ENCODE measurements around the gene NEXMIF.
"Not testable (repeated sequence)": the region's sequence is repeated elsewhere in the genome, so short reads cannot be mapped to it uniquely, and the experiment has no call there.

The NEXMIF gene

GRCh38 chrX:74705269-74705668, 220.0 kb downstream of the NEXMIF start:
- TF ChIP-seq CTCF (IDR thresholded peaks at IDR 0.05; ENCODE audit: insufficient read depth, low read depth, low read length, missing control alignments), result no peak
- no peak overlapping the region for H3K4me3 ChIP-seq (ENCODE audit: low read depth, low read length)
- DNase-seq (ENCODE audit: low read depth), result no peak

GRCh38 chrX:74701343-74701742, 223.9 kb downstream of the NEXMIF start:
- not testable (repeated sequence) for H3K4me3 ChIP-seq (ENCODE audit: low read depth, low read length); DNase-seq (ENCODE audit: low read depth)

GRCh38 chrX:74684466-74684865, 240.8 kb downstream of the NEXMIF start:
- DNase-seq (ENCODE audit: low read depth), result no peak
- H3K4me3 ChIP-seq (ENCODE audit: low read depth, low read length), result no peak overlapping the region
- no peak for TF ChIP-seq CTCF (IDR thresholded peaks at IDR 0.05; ENCODE audit: insufficient read depth, low read depth, low read length, missing control alignments)
